PC-3 (cell line): Measurements from ENCODE around the gene TRPV2. TPM values are rescaled to one million over a fixed set of nuclear protein-coding genes. Genes with fewer than 3 reads are reported as not detected.

Experiments
- ATAC-seq: fragments of 200-7000 bp; cut with Tn5 transposase; 2 replicates; pipeline ENCODE4 v1.9.1; 2020; ENCODE audit warnings: mild to moderate bottlenecking, moderate library complexity
- BruUV-seq: library from RNA; stranded (reverse); fragments of 400-500 nt; replicated peaks from 2 replicates; lab custom pipeline; 2021; lab: Mats Ljungman, UMichigan
- CTCF ChIA-PET: fragments of 300-600 bp; sonication (Branson Sonifier 250); formaldehyde crosslinking; loops from one replicate; lab custom pipeline; 2022; ENCODE audit warnings: antibody characterized with exemption; lab: Charles Lee
- POLR2A ChIA-PET: fragments of 300-600 bp; sonication (Branson Sonifier 250); formaldehyde crosslinking; loops from one replicate; lab custom pipeline; 2022; ENCODE audit warnings: antibody characterized with exemption; ENCODE audit not compliant: unreplicated experiment; lab: Charles Lee
- DNase-seq: peaks from one replicate; pipeline ENCODE4 v3.0.0-alpha.2; 2015
- H2AFZ ChIP-seq: fragments of 300-600 bp; sonication (generic); 2 replicates; pipeline ENCODE4 v1.6.0; 2016; ENCODE audit warnings: antibody characterized with exemption, low read length
- H3F3A ChIP-seq: fragments of 300-600 bp; sonication (generic); one replicate; pipeline ENCODE4 v1.6.0; 2017; ENCODE audit warnings: antibody characterized with exemption, low read length, control low read depth, mild to moderate bottlenecking; ENCODE audit not compliant: unreplicated experiment
- H3K27ac ChIP-seq: fragments of 300-600 bp; sonication (generic); 2 replicates; pipeline ENCODE4 v1.5.1; 2016; ENCODE audit warnings: mild to moderate bottlenecking, low read length
- H3K27me3 ChIP-seq: fragments of 300-600 bp; sonication (generic); 2 replicates; pipeline ENCODE4 v1.6.1; 2016; ENCODE audit warnings: low read length, mixed read lengths
- H3K36me3 ChIP-seq: fragments of 300-600 bp; sonication (generic); 2 replicates; pipeline ENCODE4 v1.6.1; 2016; ENCODE audit warnings: low read depth, mixed run types, low read length, mixed read lengths
- H3K4me1 ChIP-seq: fragments of 300-600 bp; sonication (generic); 2 replicates; pipeline ENCODE4 v1.5.1; 2016; ENCODE audit warnings: low read length; ENCODE audit not compliant: insufficient read depth
- H3K4me2 ChIP-seq: fragments of 300-600 bp; sonication (generic); 2 replicates; pipeline ENCODE4 v1.6.0; 2016; ENCODE audit warnings: low read length
- H3K4me3 ChIP-seq: fragments of 300-600 bp; sonication (generic); 2 replicates; pipeline ENCODE4 v1.5.1; 2016; ENCODE audit warnings: mild to moderate bottlenecking, low read length, mixed read lengths
- H3K79me2 ChIP-seq: fragments of 300-600 bp; sonication (generic); 2 replicates; pipeline ENCODE4 v1.6.1; 2017; ENCODE audit warnings: low read length, mixed read lengths
- H3K9ac ChIP-seq: fragments of 300-600 bp; sonication (generic); 2 replicates; pipeline ENCODE4 v1.6.0; 2016; ENCODE audit warnings: mild to moderate bottlenecking, low read length
- H3K9me2 ChIP-seq: fragments of 300-600 bp; sonication (generic); replicated peaks from 2 replicates; pipeline ENCODE4 v1.6.1; 2016; ENCODE audit warnings: mixed run types, low read length, mixed read lengths
- H3K9me3 ChIP-seq: fragments of 300-600 bp; sonication (generic); 2 replicates; pipeline ENCODE4 v1.6.1; 2016; ENCODE audit warnings: low read length, mixed read lengths
- H4K20me1 ChIP-seq: fragments of 300-600 bp; sonication (generic); 2 replicates; pipeline ENCODE4 v1.6.1; 2016; ENCODE audit warnings: low read length, mixed read lengths
- EZH2 ChIP-seq: fragments of 300-600 bp; sonication (generic); IDR thresholded peaks from one replicate; pipeline ENCODE4 v1.6.1; 2017; ENCODE audit warnings: antibody characterized with exemption, mild to moderate bottlenecking, low read length; ENCODE audit not compliant: unreplicated experiment
- EZH2phosphoT487 ChIP-seq: fragments of 300-600 bp; sonication (generic); IDR thresholded peaks from 2 replicates; pipeline ENCODE4 v1.6.1; 2018; ENCODE audit warnings: mild to moderate bottlenecking, antibody characterized with exemption, low read length, borderline replicate concordance
- intact Hi-C: fragments of 100-400 bp; cut with micrococcal nuclease; formaldehyde crosslinking; loops from 2 replicates; pipeline ENCODE4 v1.9.0; 2023
- total RNA-seq: library from RNA; depleted of rRNA; stranded (reverse); fragments of >200 nt; gene quantifications from 2 replicates; pipeline ENCODE4 v1.2.3, GENCODE V29; 2014
- TF ChIP-seq, protein P1 (sequence below): fragments of 300-600 bp; sonication (generic); conservative IDR thresholded peaks from 2 replicates; pipeline ENCODE4 v1.5.1; 2017; ENCODE audit warnings: antibody characterized with exemption, low read depth, mild to moderate bottlenecking, low read length

Gene TRPV2
- total RNA-seq, 1 experiment from 2014 or later: 1.9 TPM

GRCh38 chr17:16425698-16426659, 10.6 kb downstream of the TRPV2 start:
- intact Hi-C loops: no loop called here
- H3K4me1 ChIP-seq: no peaks in the 10 kb centered on the region; the same call in 1 of the 2 replicates
- no peak overlapping the region for H3K27ac ChIP-seq
- H3K9me2 ChIP-seq: no peaks in the 10 kb centered on the region
- no peaks in the 10 kb centered on the region for H3F3A ChIP-seq
- H3K9ac ChIP-seq: no peak overlapping the region
- H3K27me3 ChIP-seq: no peaks in the 10 kb centered on the region
- no peaks in the 10 kb centered on the region for H3K79me2 ChIP-seq
- DNase-seq (no peak), ATAC-seq (no peak)
- H3K4me2 ChIP-seq: no peak overlapping the region
- BruUV-seq: no TSS peak
- H3K36me3 ChIP-seq: no peaks in the 10 kb centered on the region
- H4K20me1 ChIP-seq: no peaks in the 10 kb centered on the region
- no peak for TF ChIP-seq EZH2
- TF ChIP-seq EZH2phosphoT487: no peak
- TF ChIP-seq, protein P1, sequence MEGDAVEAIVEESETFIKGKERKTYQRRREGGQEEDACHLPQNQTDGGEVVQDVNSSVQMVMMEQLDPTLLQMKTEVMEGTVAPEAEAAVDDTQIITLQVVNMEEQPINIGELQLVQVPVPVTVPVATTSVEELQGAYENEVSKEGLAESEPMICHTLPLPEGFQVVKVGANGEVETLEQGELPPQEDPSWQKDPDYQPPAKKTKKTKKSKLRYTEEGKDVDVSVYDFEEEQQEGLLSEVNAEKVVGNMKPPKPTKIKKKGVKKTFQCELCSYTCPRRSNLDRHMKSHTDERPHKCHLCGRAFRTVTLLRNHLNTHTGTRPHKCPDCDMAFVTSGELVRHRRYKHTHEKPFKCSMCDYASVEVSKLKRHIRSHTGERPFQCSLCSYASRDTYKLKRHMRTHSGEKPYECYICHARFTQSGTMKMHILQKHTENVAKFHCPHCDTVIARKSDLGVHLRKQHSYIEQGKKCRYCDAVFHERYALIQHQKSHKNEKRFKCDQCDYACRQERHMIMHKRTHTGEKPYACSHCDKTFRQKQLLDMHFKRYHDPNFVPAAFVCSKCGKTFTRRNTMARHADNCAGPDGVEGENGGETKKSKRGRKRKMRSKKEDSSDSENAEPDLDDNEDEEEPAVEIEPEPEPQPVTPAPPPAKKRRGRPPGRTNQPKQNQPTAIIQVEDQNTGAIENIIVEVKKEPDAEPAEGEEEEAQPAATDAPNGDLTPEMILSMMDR: no peak
- CTCF ChIA-PET: no interaction called here
- POLR2A ChIA-PET: no interaction called here
- no peak overlapping the region for H3K4me3 ChIP-seq
- H2AFZ ChIP-seq: no peak overlapping the region
- H3K9me3 ChIP-seq: no peaks in the 10 kb centered on the region

DNA sequence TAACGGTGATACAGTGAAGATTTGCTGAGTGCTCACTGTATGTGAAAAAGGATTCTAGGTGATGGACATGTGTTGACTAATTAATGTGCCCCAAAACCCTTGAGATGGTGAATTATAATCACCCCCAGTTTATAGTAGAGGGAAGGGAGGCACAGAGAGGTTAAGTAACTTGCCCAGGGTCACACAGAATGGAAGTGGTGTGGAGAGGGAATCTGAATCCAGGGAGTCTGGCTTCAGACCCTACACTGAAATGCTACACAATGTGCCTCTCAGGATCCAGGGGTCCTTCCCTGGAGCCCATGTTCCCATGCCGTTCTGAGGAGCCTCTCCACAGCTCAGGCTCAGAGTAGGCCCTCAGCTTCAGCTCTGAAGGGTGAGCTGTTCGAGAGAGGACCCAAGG, 11.6 kb downstream of the TRPV2 start:
- no TSS peak for BruUV-seq
- TF ChIP-seq, protein P1: no peak
- TF ChIP-seq EZH2 (no peak), EZH2phosphoT487 (no peak)
- H3K36me3 ChIP-seq: no peaks in the 10 kb centered on the region
- ATAC-seq: no peak
- intact Hi-C loops: no loop called here
- CTCF ChIA-PET: no interaction called here
- DNase-seq: no peak
- POLR2A ChIA-PET: interaction anchor here (0.6 kb wide), 1 partner anchor 94 kb away, joined by 3 read pairs; no protein-coding TSS in a partner anchor
- H3K4me2 ChIP-seq: no peak overlapping the region
- H2AFZ ChIP-seq: no peak overlapping the region
- no peaks in the 10 kb centered on the region for H3K27me3 ChIP-seq
- no peaks in the 10 kb centered on the region for H3K9me3 ChIP-seq
- H3K4me1 ChIP-seq: no peaks in the 10 kb centered on the region
- no peaks in the 10 kb centered on the region for H4K20me1 ChIP-seq
- no peak overlapping the region for H3K9ac ChIP-seq
- H3K27ac ChIP-seq: no peak overlapping the region
- H3K4me3 ChIP-seq: no peak overlapping the region
- H3K9me2 ChIP-seq: no peaks in the 10 kb centered on the region
- H3F3A ChIP-seq: no peaks in the 10 kb centered on the region
- no peaks in the 10 kb centered on the region for H3K79me2 ChIP-seq
